ENCODE results near the gene SELENON.

DNA sequence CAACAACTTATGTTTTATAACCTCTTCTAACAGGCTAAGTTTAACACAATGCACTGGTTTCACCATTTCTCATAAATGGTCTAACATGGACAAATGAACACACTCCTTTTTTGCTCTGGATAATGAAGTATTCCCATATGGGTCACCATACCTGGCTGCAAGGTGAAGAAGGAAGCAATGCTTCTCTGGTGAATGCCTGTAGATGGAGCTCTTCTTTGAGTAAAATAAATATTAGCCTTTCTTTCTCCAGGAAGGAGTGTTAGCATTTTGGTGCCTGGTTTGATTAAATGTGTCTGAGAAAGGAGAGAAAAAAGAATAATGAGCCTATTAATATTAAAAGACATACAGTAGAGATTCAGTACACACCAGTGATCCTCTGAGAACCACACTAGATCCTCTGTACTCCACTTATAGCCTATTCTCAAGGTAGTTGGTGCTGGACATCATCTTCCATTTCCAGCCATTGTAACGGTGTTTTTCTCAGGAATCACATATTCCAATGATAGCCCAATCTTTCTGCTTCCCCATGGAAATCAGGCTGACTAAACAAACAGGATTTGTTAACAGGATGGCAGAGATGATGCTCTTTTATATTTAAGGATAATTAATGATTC is 37.4 kb downstream of the SELENON start:
- TF ChIP-seq, protein P1, sequence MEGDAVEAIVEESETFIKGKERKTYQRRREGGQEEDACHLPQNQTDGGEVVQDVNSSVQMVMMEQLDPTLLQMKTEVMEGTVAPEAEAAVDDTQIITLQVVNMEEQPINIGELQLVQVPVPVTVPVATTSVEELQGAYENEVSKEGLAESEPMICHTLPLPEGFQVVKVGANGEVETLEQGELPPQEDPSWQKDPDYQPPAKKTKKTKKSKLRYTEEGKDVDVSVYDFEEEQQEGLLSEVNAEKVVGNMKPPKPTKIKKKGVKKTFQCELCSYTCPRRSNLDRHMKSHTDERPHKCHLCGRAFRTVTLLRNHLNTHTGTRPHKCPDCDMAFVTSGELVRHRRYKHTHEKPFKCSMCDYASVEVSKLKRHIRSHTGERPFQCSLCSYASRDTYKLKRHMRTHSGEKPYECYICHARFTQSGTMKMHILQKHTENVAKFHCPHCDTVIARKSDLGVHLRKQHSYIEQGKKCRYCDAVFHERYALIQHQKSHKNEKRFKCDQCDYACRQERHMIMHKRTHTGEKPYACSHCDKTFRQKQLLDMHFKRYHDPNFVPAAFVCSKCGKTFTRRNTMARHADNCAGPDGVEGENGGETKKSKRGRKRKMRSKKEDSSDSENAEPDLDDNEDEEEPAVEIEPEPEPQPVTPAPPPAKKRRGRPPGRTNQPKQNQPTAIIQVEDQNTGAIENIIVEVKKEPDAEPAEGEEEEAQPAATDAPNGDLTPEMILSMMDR (conservative IDR thresholded peaks at IDR 0.05; ENCODE audit: low read length), result peak; percentile 81
- no peak for TF ChIP-seq EZH2phosphoT487 (IDR thresholded peaks at IDR 0.05; ENCODE audit: borderline replicate concordance, low read depth, low read length)
